Right lobe of liver (tissue), 4 donors: Measurements from ENCODE around the gene PSMB7.

Experiments used
- POLR2A ChIP-seq: fragments of 450-650 bp; IDR thresholded peaks from one replicate; pipeline ENCODE4 v1.6.1; 2017; ENCODE audit warnings: antibody characterized with exemption, mild to moderate bottlenecking
- TF ChIP-seq, protein P1 (sequence below), 4 donors: fragments of 200-600 bp in 3 of 4; fragments of 450-650 bp in 1 of 4; IDR thresholded peaks; one replicate each; pipeline versions ENCODE4 v1.5.1 to v1.8.0; 2016 to 2022; ENCODE audit warnings: antibody characterized with exemption in 4 of 4, mild to moderate bottlenecking in 2 of 4
- donor health status: DM: no; HTN: no; CAD: no.
- donor health status: DM: no; HTN: no; CAD: no.
- donor health status: DM: no; HTN: yes; CAD: no.

DNA sequence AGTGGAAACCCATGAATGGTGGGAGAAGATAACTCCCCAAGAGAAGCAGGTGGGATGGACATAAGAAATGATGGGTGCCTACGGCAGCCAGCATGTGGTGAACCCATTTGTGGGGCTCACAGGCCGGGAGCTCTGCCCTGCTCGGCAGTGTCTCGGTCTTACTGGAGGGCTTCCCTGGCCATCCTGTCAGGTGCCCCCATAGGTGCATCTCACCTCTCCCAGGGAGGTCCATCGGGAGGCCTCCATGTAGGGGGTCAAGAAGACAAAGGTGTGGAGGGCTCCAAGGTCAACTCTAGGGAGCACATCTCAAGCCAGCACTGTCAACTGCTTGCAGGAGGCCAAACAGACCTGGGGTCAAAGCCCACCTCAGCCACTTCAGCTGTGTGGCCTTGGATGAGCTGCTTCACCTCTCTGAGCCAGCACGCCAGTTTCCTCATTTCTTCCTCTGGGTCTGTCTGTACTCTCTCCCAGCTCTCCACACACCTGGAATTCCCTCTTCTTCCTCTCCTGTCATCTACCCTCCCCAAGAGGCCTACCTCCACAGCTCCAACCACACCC, 24.5 kb upstream of the PSMB7 start:
- TF ChIP-seq, protein P1, sequence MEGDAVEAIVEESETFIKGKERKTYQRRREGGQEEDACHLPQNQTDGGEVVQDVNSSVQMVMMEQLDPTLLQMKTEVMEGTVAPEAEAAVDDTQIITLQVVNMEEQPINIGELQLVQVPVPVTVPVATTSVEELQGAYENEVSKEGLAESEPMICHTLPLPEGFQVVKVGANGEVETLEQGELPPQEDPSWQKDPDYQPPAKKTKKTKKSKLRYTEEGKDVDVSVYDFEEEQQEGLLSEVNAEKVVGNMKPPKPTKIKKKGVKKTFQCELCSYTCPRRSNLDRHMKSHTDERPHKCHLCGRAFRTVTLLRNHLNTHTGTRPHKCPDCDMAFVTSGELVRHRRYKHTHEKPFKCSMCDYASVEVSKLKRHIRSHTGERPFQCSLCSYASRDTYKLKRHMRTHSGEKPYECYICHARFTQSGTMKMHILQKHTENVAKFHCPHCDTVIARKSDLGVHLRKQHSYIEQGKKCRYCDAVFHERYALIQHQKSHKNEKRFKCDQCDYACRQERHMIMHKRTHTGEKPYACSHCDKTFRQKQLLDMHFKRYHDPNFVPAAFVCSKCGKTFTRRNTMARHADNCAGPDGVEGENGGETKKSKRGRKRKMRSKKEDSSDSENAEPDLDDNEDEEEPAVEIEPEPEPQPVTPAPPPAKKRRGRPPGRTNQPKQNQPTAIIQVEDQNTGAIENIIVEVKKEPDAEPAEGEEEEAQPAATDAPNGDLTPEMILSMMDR (IDR thresholded peaks at IDR 0.05), result no peak
- no peak for TF ChIP-seq POLR2A
